Measurements from ENCODE around the gene CDK5R2. TPM values are rescaled to one million over a fixed set of nuclear protein-coding genes. Genes with fewer than 3 reads are reported as not detected.
"Not testable (repeated sequence)": the region's sequence is repeated elsewhere in the genome, so short reads cannot be mapped to it uniquely, and the experiment has no call there.

CDK5R2 gene
- not detected for total RNA-seq

GRCh38 chr2:218959141-218959731 lies at the start of gene CDK5R2:
Gene CDK5R2, plus strand, starts transcription at chr2:218959666. Its CDS starts 155 bp downstream, at chr2:218959821.
- DNase-seq (ENCODE audit: low spot score) = peak; percentile 83

GRCh38 chr2:218910741-218911140 lies 48.7 kb upstream of the CDK5R2 start:
- DNase-seq (ENCODE audit: low spot score) = no peak

- no peak for DNase-seq (ENCODE audit: low spot score)
Measured at GRCh38 chr2:218920504-218920903, 39.0 kb upstream of the CDK5R2 start.

GRCh38 chr2:218924757-218925156 lies 34.7 kb upstream of the CDK5R2 start:
- DNase-seq (ENCODE audit: low spot score) = no peak

- no peak for DNase-seq (ENCODE audit: low spot score)
Measured at GRCh38 chr2:218925434-218925833, 34.0 kb upstream of the CDK5R2 start.

GRCh38 chr2:218927422-218927821 lies 32.0 kb upstream of the CDK5R2 start:
- no peak for DNase-seq (ENCODE audit: low spot score)

GRCh38 chr2:218927876-218928275 lies 31.6 kb upstream of the CDK5R2 start:
- no peak for DNase-seq (ENCODE audit: low spot score)

GRCh38 chr2:218930488-218930887 lies 29.0 kb upstream of the CDK5R2 start:
- DNase-seq (ENCODE audit: low spot score) = not testable (repeated sequence)

- DNase-seq (ENCODE audit: low spot score) = not testable (repeated sequence)
Measured at GRCh38 chr2:218931751-218932150, 27.7 kb upstream of the CDK5R2 start.

- no peak for DNase-seq (ENCODE audit: low spot score)
Measured at GRCh38 chr2:218944759-218945404, 14.6 kb upstream of the CDK5R2 start.

- DNase-seq (ENCODE audit: low spot score) = no peak
Measured at GRCh38 chr2:218946621-218947020, 12.8 kb upstream of the CDK5R2 start.

- no peak for DNase-seq (ENCODE audit: low spot score)
Measured at GRCh38 chr2:218952160-218952559, 7.3 kb upstream of the CDK5R2 start.

GRCh38 chr2:218953366-218953954 lies 6.0 kb upstream of the CDK5R2 start:
- DNase-seq (ENCODE audit: low spot score) = no peak

GRCh38 chr2:218954541-218955300 lies 4.7 kb upstream of the CDK5R2 start:
- no peak for DNase-seq (ENCODE audit: low spot score)

- DNase-seq (ENCODE audit: low spot score) = no peak
Measured at GRCh38 chr2:218956039-218956438, 3.4 kb upstream of the CDK5R2 start.

- no peak for DNase-seq (ENCODE audit: low spot score)
Measured at GRCh38 chr2:218957671-218958070, 1.8 kb upstream of the CDK5R2 start.

GRCh38 chr2:218958276-218958675 lies 1.2 kb upstream of the CDK5R2 start:
- DNase-seq (ENCODE audit: low spot score) = no peak

GRCh38 chr2:218959761-218960308 lies 369 bp downstream of the CDK5R2 start:
- DNase-seq (ENCODE audit: low spot score) = no peak

- DNase-seq (ENCODE audit: low spot score) = no peak
Measured at GRCh38 chr2:218960309-218961165, 1.1 kb downstream of the CDK5R2 start.

GRCh38 chr2:218961229-218961628 lies 1.8 kb downstream of the CDK5R2 start:
- no peak for DNase-seq (ENCODE audit: low spot score)
